ENCODE results near the gene ACER3. TPM values are rescaled to one million over a fixed set of nuclear protein-coding genes. Genes with fewer than 3 reads are reported as not detected.

ACER3 gene
- total RNA-seq, 2 donors from 2014 or later, result 18.5 to 23.2 TPM

- no peak for DNase-seq
- Histone ChIP-seq H3K27me3 (ENCODE audit: control insufficient read depth, insufficient read depth, low read length, poor library complexity, severe bottlenecking) (no peaks in the 10 kb centered on the region), H3K36me3 (ENCODE audit: control insufficient read depth, insufficient read depth, low read length) (no peaks in the 10 kb centered on the region), H3K9ac (ENCODE audit: extremely low read depth, low read length, poor library complexity, severe bottlenecking) (no peak overlapping the region), H3K9me3 (ENCODE audit: control insufficient read depth, low read length) (no peaks in the 10 kb centered on the region), H3K4me3 (ENCODE audit: low read length) (no peak overlapping the region), H3K4me1 (ENCODE audit: control insufficient read depth, insufficient read depth, low read length) (no peaks in the 10 kb centered on the region), H3K27ac (ENCODE audit: low read depth, low read length) (no peak overlapping the region)
- 83 to 100% methylated on average over 1 of the region's 1 CpG for WGBS, 2 experiments (ENCODE audit: insufficient coverage in 1 of 2, insufficient read length in 1 of 2)
- H3K36me3 Mint-ChIP-seq (ENCODE audit: low read depth), result no peaks in the 10 kb centered on the region
- H3K27me3 Mint-ChIP-seq (ENCODE audit: insufficient read depth), result no peaks in the 10 kb centered on the region
- no peak for TF ChIP-seq CTCF (conservative IDR thresholded peaks at IDR 0.05)
- H3K4me3 Mint-ChIP-seq, result no peak overlapping the region
- no peak overlapping the region for H3K27ac Mint-ChIP-seq
- no peaks in the 10 kb centered on the region for H3K4me1 Mint-ChIP-seq
- no peaks in the 10 kb centered on the region for H3K9me3 Mint-ChIP-seq
Measured at GRCh38 chr11:76888989-76889388, 28.3 kb downstream of the ACER3 start.

GRCh38 chr11:76889411-76889975 is 28.8 kb downstream of the ACER3 start:
- no peak overlapping the region for H3K27ac ChIP-seq (ENCODE audit: low read depth, low read length)
- no peak for TF ChIP-seq CTCF (conservative IDR thresholded peaks at IDR 0.05)
- no peaks in the 10 kb centered on the region for H3K27me3 ChIP-seq (ENCODE audit: control insufficient read depth, insufficient read depth, low read length, poor library complexity, severe bottlenecking)
- H3K9me3 ChIP-seq (ENCODE audit: control insufficient read depth, low read length), result no peaks in the 10 kb centered on the region
- no peaks in the 10 kb centered on the region for H3K4me1 ChIP-seq (ENCODE audit: control insufficient read depth, insufficient read depth, low read length)
- no peaks in the 10 kb centered on the region for H3K4me1 Mint-ChIP-seq
- no peaks in the 10 kb centered on the region for H3K36me3 ChIP-seq (ENCODE audit: control insufficient read depth, insufficient read depth, low read length)
- no peaks in the 10 kb centered on the region for H3K27me3 Mint-ChIP-seq (ENCODE audit: insufficient read depth)
- no peak overlapping the region for H3K9ac ChIP-seq (ENCODE audit: extremely low read depth, low read length, poor library complexity, severe bottlenecking)
- no peak overlapping the region for H3K27ac Mint-ChIP-seq
- DNase-seq, result no peak
- no peak overlapping the region for H3K4me3 ChIP-seq (ENCODE audit: low read length)
- H3K9me3 Mint-ChIP-seq, result no peaks in the 10 kb centered on the region
- no peaks in the 10 kb centered on the region for H3K36me3 Mint-ChIP-seq (ENCODE audit: low read depth)
- no CpG with 5 or more reads among the region's 1 CpG for WGBS, 2 experiments (ENCODE audit: insufficient coverage in 1 of 2, insufficient read length in 1 of 2)
- no peak overlapping the region for H3K4me3 Mint-ChIP-seq

GRCh38 chr11:76890329-76890728 is 29.6 kb downstream of the ACER3 start:
- no peak overlapping the region for H3K27ac Mint-ChIP-seq
- no peaks in the 10 kb centered on the region for H3K9me3 Mint-ChIP-seq
- Histone ChIP-seq H3K4me3 (ENCODE audit: low read length) (no peak overlapping the region), H3K4me1 (ENCODE audit: control insufficient read depth, insufficient read depth, low read length) (no peaks in the 10 kb centered on the region), H3K36me3 (ENCODE audit: control insufficient read depth, insufficient read depth, low read length) (no peaks in the 10 kb centered on the region), H3K9ac (ENCODE audit: extremely low read depth, low read length, poor library complexity, severe bottlenecking) (no peak overlapping the region), H3K27me3 (ENCODE audit: control insufficient read depth, insufficient read depth, low read length, poor library complexity, severe bottlenecking) (no peaks in the 10 kb centered on the region), H3K27ac (ENCODE audit: low read depth, low read length) (no peak overlapping the region), H3K9me3 (ENCODE audit: control insufficient read depth, low read length) (no peaks in the 10 kb centered on the region)
- DNase-seq, result no peak
- WGBS, 2 experiments (ENCODE audit: insufficient coverage in 1 of 2, insufficient read length in 1 of 2), result 98% methylated on average over 3 of the region's 3 CpGs; no CpG with 5 or more reads in 1 of the 2 experiments
- H3K4me1 Mint-ChIP-seq, result no peaks in the 10 kb centered on the region
- H3K36me3 Mint-ChIP-seq (ENCODE audit: low read depth), result no peaks in the 10 kb centered on the region
- TF ChIP-seq CTCF (conservative IDR thresholded peaks at IDR 0.05), result no peak
- no peak overlapping the region for H3K4me3 Mint-ChIP-seq
- H3K27me3 Mint-ChIP-seq (ENCODE audit: insufficient read depth), result no peaks in the 10 kb centered on the region

All from endodermal cell (in vitro differentiated cells).